ENCODE data around the gene NR4A2. TPM values are rescaled to one million over a fixed set of nuclear protein-coding genes. Genes with fewer than 3 reads are reported as not detected.

NR4A2 gene
- total RNA-seq, 2 experiments from 2014 or later = 0.59 TPM; not detected in 1

- Histone ChIP-seq H3K9me2 (ENCODE audit: insufficient read depth, low read length) (no peaks in the 10 kb centered on the region), H2AFZ (ENCODE audit: low read length) (no peak overlapping the region), H3K4me3 (ENCODE audit: low read depth, low read length, poor library complexity, severe bottlenecking) (no peak overlapping the region), H3K79me2 (ENCODE audit: insufficient read depth, low read depth, low read length) (no peaks in the 10 kb centered on the region), H4K20me1 (ENCODE audit: insufficient read depth, low read length) (no peaks in the 10 kb centered on the region), H3K4me2 (ENCODE audit: low read length) (no peak overlapping the region), H3K27ac (ENCODE audit: low read depth, low read length, poor library complexity, severe bottlenecking) (no peak overlapping the region), H3K36me3 (ENCODE audit: insufficient read depth, low read length) (no peaks in the 10 kb centered on the region), H3K4me1 (ENCODE audit: insufficient read depth, low read length, poor library complexity, severe bottlenecking) (no peaks in the 10 kb centered on the region), H3K9me3 (ENCODE audit: low read length) (no peaks in the 10 kb centered on the region)
- TF ChIP-seq CTCF (conservative IDR thresholded peaks at IDR 0.05; ENCODE audit: low read length) (no peak), EZH2phosphoT487 (IDR thresholded peaks at IDR 0.05; ENCODE audit: borderline replicate concordance, low read depth, low read length) (no peak)
- DNase-seq (ENCODE audit: low spot score) = no peak
- BruUV-seq (replicated peaks) = no TSS peak
- ChIA-PET POLR2A (no interaction called here), CTCF (ENCODE audit: unreplicated experiment) (no interaction called here)
- intact Hi-C loops (cut with micrococcal nuclease; ENCODE audit: unreplicated experiment) = no loop called here
Observed at GRCh38 chr2:156379714-156380113, 47.2 kb upstream of the NR4A2 start.

GRCh38 chr2:156379071-156379470, 46.5 kb upstream of the NR4A2 start:
- no TSS peak for BruUV-seq (replicated peaks)
- POLR2A ChIA-PET = interaction anchor here (0.5 kb wide), 1 partner anchor 53 kb away, joined by 3 read pairs; no protein-coding TSS in a partner anchor

GRCh38 chr2:156366753-156367152, 34.2 kb upstream of the NR4A2 start:
- H3K4me2 ChIP-seq (ENCODE audit: low read length) = no peak overlapping the region
- intact Hi-C loops (cut with micrococcal nuclease; ENCODE audit: unreplicated experiment) = no loop called here
- TF ChIP-seq CTCF (conservative IDR thresholded peaks at IDR 0.05; ENCODE audit: low read length) (no peak), EZH2phosphoT487 (IDR thresholded peaks at IDR 0.05; ENCODE audit: borderline replicate concordance, low read depth, low read length) (no peak)
- no peaks in the 10 kb centered on the region for H3K79me2 ChIP-seq (ENCODE audit: insufficient read depth, low read depth, low read length)
- H3K9me3 ChIP-seq (ENCODE audit: low read length) = no peaks in the 10 kb centered on the region
- CTCF ChIA-PET (ENCODE audit: unreplicated experiment) = no interaction called here
- POLR2A ChIA-PET = no interaction called here
- no peaks in the 10 kb centered on the region for H4K20me1 ChIP-seq (ENCODE audit: insufficient read depth, low read length)
- no peaks in the 10 kb centered on the region for H3K4me1 ChIP-seq (ENCODE audit: insufficient read depth, low read length, poor library complexity, severe bottlenecking)
- no peaks in the 10 kb centered on the region for H3K9me2 ChIP-seq (ENCODE audit: insufficient read depth, low read length)
- DNase-seq (ENCODE audit: low spot score) = no peak
- no peak overlapping the region for H3K27ac ChIP-seq (ENCODE audit: low read depth, low read length, poor library complexity, severe bottlenecking)
- H2AFZ ChIP-seq (ENCODE audit: low read length) = no peak overlapping the region
- no peaks in the 10 kb centered on the region for H3K36me3 ChIP-seq (ENCODE audit: insufficient read depth, low read length)
- no peak overlapping the region for H3K4me3 ChIP-seq (ENCODE audit: low read depth, low read length, poor library complexity, severe bottlenecking)
- no TSS peak for BruUV-seq (replicated peaks)

More at GRCh38 chr2:156379071-156379470, 46.5 kb upstream of the NR4A2 start:
- Histone ChIP-seq H3K79me2 (ENCODE audit: insufficient read depth, low read depth, low read length) (no peaks in the 10 kb centered on the region), H3K4me2 (ENCODE audit: low read length) (no peak overlapping the region), H3K4me3 (ENCODE audit: low read depth, low read length, poor library complexity, severe bottlenecking) (no peak overlapping the region), H3K9me3 (ENCODE audit: low read length) (no peaks in the 10 kb centered on the region), H3K36me3 (ENCODE audit: insufficient read depth, low read length) (no peaks in the 10 kb centered on the region), H2AFZ (ENCODE audit: low read length) (no peak overlapping the region), H3K9me2 (ENCODE audit: insufficient read depth, low read length) (no peaks in the 10 kb centered on the region), H3K4me1 (ENCODE audit: insufficient read depth, low read length, poor library complexity, severe bottlenecking) (no peaks in the 10 kb centered on the region), H3K27ac (ENCODE audit: low read depth, low read length, poor library complexity, severe bottlenecking) (no peak overlapping the region), H4K20me1 (ENCODE audit: insufficient read depth, low read length) (no peaks in the 10 kb centered on the region)
- CTCF ChIA-PET (ENCODE audit: unreplicated experiment) = no interaction called here
- intact Hi-C loops (cut with micrococcal nuclease; ENCODE audit: unreplicated experiment) = no loop called here
- TF ChIP-seq CTCF (conservative IDR thresholded peaks at IDR 0.05; ENCODE audit: low read length) = no peak
- TF ChIP-seq EZH2phosphoT487 (IDR thresholded peaks at IDR 0.05; ENCODE audit: borderline replicate concordance, low read depth, low read length) = no peak
- no peak for DNase-seq (ENCODE audit: low spot score)
